GM18526 (cell line): Measurements from ENCODE around the gene MLYCD.

ENCODE experiments used
- POLR2A ChIP-seq: IDR thresholded peaks from 3 replicates; pipeline ENCODE4 v1.6.1; 2011; ENCODE audit not compliant: insufficient read length; ENCODE audit errors: extremely low read depth

The MLYCD gene

DNA sequence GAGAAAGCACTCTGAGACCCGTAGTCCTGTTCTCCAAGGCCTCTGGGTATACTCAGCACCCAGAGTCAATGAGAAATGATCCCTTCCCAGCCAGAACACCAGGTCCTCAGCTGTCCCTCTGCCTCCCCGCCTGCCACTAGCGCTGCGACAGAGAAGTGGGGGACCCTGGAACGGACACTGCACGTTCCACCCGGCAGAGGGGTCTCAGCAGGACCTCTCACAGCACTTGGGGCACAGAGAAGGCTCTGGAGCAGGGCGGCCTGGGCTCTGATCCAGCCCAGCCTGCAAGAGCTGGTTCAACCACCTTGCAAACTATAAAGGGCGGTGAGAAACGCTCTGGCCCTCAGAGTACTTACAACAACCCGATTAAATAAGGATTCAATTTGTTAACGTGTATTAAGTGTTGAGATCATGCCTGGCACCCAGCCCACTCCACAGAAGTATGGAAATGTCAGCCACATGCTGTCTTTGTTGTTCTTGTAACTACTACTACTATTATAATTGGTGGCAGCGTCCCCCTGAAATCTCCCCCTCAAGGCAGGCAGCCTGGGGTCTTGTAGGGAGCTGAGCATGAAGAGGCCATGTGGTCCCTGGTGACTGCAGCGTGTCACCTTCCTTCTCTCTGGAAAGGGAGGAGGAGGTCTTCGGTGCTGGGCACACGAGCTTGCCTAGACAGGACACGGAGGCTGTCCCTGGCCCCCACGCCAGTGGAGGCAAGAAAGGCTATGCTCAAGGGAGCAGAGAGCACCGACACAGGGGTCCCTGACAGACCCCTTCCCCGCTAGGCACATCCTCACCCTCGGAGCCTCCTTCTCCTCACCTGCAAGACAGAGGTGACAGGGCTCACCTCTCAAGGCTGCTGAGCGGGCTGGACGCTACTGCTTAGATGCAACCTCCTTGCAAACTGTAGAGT, 56.6 kb downstream of the MLYCD start:
- TF ChIP-seq POLR2A, result no peak

DNA sequence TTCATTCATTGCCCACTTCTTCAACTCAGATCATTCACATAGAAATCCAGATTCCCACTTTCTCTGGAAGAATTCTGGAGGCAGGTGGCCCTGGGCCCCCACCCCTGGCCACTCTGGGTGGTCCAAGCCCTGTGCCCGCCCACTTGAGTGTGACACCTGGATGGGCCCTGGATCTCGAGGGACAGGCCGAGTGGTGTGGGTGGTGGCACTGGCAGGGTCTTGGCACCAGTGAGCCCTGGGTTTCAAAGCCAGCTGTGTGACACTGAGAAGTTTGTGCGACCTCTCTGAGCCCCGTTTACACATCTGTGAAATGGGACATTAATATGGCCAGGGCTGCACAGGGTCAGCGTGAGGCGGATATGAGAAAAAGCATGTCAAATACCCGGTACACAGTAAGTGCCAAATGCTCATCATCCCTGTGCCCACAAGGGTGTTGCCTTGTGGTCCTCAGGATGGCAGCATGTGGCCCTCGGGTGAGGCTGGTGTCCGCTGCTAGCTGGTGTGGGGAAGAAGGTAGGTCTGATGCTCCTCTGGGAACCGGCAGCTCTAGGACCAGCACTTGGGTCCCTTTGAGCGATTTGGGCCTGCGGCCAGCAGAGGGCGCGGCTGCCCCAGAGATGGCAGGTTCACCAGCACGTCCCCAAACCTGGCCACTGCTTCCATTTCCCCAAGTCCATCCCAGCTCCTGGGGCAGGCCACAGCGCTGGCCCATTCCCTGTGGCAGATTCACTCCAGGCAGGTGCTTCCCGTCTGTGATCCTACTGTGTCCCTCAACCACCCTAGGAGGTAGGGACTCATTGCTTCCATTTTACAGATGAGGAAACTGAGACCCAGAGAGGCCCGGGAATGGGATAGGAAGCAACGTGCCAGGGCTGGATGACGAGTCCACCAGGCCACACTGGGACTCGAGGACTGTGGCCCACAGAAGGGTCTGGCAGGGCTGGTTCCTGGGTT, 57.7 kb downstream of the MLYCD start:
- no peak for TF ChIP-seq POLR2A

DNA sequence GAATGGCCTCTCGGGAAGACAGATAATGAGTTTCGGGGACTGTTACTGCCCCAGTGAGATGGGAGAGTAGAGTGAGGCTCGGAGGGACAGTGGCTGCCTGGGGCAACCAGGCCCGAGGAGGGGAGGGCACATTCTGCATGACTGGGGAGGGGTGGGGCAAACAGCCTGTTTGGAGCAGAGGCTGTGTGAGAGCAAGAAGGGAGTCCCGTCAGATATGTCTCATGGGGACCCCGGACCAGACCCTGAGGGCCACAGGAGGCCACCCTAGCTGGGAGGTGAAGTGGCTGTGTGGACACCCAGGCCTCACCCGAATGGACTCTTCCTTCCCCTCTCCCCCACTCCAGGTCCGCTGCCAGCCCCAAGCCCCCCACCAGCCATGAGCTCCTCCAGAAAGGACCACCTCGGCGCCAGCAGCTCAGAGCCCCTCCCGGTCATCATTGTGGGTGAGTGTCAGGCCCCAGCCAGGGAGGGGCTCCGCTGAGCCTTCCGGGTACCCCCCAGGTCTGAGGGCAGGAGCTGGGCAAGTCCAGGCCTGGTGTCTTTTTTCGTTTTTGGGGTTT, 58.5 kb downstream of the MLYCD start:
- no peak for TF ChIP-seq POLR2A

DNA sequence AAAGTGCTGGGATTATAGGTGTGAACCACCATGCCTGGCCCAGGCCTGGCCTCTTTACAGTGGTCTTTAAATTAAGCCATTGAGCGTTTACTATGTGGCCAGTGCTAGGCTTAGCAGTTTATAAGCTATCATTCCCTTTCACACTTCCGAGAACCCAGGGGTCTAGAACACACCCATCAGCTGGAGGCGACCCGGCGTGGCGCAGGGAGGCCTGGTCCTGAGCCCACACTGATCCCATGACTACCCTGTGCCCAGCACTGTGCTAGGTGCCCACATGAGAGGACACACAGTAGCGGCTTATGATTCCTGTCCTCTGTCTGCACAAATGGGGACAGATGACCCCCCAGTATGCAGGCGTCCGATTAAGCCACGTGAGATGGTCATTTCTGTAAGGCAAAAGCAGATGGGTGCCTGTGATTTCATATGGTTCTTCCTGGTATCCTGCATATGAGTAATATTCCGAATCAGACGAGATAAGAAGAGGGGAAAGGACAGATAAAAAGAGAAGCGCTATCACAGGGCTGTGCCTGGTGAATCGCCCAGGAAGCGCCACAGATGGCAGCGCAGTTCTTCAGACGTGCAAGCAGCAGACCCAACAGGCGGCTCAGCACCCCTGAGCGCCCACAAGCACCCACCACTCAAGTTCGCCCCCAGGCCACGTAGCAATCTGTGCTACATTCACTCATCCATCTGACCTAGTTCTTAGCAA, 59.4 kb downstream of the MLYCD start:
- no peak for TF ChIP-seq POLR2A

DNA sequence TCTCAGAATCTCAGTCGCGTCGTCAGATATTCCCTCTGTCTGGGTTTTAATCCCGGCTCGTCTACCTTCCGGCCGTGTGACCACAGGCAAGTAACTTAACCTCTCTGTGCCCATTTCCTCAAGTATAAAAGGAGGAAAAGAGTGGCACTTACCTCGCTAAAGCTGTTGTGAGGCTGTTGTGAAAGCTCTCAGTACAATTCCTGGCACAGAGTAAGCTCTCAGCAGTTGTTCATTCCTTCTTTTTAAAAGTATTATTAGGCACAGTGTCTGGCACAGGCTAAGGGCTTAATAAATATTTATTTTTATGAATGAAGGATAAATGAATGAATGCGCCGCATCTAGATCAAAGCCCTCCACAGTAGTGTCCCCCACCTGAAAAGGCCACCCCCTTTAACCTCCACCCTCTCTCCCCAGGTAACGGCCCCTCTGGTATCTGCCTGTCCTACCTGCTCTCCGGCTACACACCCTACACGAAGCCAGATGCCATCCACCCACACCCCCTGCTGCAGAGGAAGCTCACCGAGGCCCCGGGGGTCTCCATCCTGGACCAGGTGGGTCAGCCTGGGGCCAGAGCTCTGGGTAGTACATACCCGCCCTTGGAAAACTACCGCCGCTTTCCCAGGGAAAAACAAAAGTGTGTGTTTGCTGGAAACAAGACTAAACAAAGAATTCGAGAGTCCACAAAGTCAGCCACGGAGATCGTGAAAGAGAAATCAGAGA, 60.1 kb downstream of the MLYCD start:
- TF ChIP-seq POLR2A, result no peak

DNA sequence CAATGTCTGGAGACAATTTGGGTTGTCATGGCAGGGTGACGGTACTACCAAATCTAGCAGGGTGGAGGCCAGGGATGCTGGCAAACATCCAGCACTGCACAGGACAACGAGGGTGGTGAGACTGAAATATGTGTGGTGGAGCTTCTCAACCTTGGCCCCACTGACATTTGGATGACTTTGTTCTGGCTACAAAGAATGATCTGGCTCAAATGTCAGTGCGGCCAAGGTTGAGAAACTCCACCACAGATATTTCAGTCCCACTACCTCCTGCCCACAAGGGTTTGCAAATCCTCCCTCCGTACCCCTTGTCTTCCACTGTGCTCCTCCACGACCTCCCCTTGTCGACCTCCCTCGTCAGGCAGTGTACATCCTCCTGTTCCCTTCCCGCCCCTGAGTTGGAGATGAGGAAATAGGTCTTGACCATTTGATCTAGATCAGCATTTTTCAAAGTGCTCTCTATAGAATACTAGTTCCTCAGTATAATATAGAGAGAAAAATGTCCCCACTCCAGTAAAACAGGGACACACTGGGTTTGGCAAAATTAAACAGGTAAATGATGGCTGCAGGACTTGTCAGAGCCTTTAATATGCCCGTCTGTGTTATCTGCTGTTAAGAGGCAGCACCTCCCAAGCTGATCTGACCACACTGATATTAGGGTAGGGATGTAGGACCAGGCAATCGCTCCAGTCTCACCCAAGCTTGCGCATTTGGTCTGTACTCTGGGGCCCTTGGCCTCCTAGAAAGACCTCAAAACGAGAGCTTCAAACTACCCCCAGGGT, 60.9 kb downstream of the MLYCD start:
- TF ChIP-seq POLR2A, result no peak

DNA sequence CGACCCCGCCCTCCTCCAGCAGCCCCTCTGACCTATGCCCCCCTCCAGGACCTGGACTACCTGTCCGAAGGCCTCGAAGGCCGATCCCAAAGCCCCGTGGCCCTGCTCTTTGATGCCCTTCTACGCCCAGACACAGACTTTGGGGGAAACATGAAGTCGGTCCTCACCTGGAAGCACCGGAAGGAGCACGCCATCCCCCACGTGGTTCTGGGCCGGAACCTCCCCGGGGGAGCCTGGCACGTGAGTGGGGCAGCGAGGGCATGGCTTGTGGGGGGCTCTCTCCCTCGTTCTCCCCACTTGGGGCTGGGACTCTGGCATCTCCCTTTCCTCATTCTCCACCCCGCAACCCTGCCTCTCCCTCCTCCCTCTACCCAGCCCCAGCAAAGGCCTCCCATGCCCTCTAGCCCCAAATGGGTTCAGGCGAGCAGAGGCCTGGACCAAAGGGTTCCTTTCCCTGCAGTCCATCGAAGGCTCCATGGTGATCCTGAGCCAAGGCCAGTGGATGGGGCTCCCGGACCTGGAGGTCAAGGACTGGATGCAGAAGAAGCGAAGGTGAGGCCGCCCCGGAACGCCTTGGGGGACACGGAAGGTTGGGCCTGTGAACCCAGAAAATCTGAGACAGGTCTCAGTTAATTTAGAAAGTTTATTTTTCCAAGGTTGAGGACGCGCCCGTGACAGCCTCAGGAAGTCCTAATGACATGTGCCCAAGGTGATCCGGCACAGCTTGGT, 61.8 kb downstream of the MLYCD start:
- TF ChIP-seq POLR2A, result no peak

DNA sequence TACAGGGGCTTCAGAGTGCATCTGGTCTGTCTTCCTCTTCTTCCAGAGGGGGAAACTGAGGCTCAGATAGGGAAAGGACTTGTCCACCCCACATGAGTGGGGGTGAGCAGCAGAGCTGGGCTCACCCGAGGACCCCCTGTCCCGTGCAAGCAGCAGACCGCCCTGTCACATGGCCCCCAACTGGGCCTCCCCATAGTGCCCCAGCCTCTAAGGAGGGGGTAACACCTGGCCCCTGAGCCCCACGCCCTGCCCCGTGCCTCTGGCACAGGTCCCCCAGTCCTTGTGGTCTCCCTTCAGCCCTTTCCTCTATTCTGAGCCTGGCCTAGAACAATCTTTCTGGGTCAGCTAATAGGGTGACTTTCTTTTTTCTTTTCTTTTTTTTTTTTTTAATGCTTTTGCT, 62.7 kb downstream of the MLYCD start:
- TF ChIP-seq POLR2A, result no peak

DNA sequence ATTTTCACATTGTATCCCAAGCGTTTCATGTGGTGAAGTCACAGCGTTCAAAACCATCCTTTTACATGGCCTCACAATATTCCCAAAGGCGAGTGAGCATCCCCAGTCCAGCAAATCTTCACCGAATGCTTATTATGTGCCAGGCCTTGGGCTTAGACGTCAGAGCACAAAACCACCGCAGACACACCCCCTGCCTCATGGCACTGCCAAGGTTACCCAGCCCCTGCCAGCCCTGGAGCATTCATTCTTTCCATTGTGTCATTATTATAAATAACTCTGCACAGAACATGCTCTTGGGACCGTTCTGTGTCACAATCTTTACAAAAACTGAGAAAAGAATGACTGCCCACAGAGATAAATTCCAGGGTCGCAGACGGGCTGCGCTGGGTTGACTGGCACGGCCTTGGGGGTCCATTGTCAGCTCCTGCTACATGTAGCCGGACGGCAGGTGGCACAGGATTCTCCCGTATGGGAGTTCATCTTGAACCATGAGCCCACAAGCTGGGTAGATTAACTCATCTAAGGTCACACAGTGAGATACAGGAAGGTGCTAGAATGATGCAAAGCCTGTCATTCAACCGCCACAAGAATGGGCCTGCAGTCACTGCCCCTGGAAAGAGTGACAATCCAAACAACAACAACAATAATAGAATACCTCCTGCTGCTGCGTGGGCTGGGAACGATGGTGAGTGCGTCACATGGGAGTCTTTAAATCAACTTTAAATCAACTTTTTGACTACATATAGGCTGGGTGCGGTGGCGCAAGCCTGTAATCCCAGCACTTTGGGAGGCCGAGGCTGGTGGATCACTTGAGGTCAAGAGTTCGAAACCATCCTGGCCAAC, 64.6 kb downstream of the MLYCD start:
- TF ChIP-seq POLR2A, result no peak

DNA sequence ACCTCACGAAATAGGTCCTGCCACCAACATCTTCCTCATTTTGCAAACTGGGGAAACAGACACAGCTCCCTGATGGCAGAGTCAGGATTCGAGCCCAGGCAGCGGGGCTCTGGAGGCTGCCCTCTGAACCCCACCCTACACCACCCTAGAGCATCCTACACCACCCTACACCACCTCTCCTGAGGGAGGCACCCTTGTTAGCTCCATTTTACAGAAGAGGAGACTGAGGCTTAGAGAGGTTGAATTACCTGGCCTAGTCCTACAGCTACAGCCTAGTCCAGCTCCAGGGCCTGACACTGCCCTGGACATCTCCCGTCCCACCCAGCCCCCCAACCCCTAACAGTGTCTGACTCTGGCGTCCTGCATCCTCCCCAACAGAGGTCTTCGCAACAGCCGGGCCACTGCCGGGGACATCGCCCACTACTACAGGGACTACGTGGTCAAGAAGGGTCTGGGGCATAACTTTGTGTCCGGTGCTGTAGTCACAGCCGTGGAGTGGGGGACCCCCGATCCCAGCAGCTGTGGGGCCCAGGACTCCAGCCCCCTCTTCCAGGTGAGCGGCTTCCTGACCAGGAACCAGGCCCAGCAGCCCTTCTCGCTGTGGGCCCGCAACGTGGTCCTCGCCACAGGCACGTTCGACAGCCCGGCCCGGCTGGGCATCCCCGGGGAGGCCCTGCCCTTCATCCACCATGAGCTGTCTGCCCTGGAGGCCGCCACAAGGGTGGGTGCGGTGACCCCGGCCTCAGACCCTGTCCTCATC, 65.9 kb downstream of the MLYCD start:
- no peak for TF ChIP-seq POLR2A

DNA sequence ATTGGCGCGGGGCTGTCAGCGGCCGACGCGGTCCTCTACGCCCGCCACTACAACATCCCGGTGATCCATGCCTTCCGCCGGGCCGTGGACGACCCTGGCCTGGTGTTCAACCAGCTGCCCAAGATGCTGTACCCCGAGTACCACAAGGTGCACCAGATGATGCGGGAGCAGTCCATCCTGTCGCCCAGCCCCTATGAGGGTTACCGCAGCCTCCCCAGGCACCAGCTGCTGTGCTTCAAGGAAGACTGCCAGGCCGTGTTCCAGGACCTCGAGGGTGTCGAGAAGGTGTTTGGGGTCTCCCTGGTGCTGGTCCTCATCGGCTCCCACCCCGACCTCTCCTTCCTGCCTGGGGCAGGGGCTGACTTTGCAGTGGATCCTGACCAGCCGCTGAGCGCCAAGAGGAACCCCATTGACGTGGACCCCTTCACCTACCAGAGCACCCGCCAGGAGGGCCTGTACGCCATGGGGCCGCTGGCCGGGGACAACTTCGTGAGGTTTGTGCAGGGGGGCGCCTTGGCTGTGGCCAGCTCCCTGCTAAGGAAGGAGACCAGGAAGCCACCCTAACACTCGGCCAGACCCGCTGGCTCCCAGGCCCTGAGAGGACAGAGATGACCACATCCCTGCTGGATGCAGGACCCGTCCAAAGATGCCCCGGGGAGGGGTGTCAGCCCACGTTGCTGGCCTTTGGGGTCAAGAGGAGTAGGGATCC, 66.7 kb downstream of the MLYCD start:
- no peak for TF ChIP-seq POLR2A

DNA sequence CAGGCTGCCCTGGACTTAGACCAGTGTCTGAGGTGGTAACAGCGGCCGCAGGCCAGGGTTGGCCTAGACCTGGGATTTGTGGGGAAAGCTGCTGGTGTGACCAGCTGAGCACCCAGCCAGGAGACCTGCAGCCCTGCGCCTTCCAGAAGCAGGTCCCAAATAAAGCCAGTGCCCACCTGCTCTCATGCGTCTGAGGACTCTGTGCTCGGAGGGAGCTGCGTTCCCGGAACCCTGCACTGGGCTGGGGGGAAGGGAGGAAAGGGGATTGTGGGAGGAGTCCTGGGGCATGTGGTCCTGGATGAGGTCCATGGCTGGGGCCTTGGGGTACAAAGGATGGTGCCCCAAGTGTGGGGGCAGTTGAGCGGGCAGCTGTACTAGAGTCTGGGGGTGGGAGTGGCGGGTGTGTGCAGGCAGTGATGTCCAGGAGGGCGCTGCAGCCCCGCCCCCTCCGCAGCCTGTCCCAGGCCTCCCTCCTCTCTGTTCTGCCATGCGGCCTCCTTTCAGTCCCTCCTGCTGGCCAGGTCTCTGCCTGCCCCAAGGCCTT, 67.3 kb downstream of the MLYCD start:
- TF ChIP-seq POLR2A, result no peak
